HepG2 (cell line): ENCODE results near the gene CHCHD3. TPM values are rescaled to one million over a fixed set of nuclear protein-coding genes. Genes with fewer than 3 reads are reported as not detected.

ENCODE experiments used
- AGO2 ChIP-seq: fragments of 200-400 bp; formaldehyde crosslinking; optimal IDR thresholded peaks from 2 replicates; pipeline ENCODE3; 2017; ENCODE audit warnings: mild to moderate bottlenecking, low read depth, low read length, moderate library complexity
- CENPT ChIP-seq: sonication (generic); formaldehyde crosslinking; IDR thresholded peaks from 2 replicates; pipeline ENCODE4 v1.8.0; 2022; ENCODE audit warnings: low read depth, mild to moderate bottlenecking, moderate library complexity, missing genetic modification reagents
- ETV6 ChIP-seq: sonication (generic); formaldehyde crosslinking; conservative IDR thresholded peaks from 2 replicates; pipeline ENCODE4 v1.4.0; 2020; ENCODE audit warnings: missing genetic modification reagents
- FLYWCH1 ChIP-seq: sonication (generic); formaldehyde crosslinking; IDR thresholded peaks from 2 replicates; pipeline ENCODE4 v1.8.1; 2023; ENCODE audit warnings: mild to moderate bottlenecking, missing genetic modification reagents
- FOXM1 ChIP-seq: sonication (generic); formaldehyde crosslinking; IDR thresholded peaks from 2 replicates; pipeline ENCODE4 v1.5.0; 2020; ENCODE audit warnings: missing genetic modification reagents
- HOXA5 ChIP-seq: sonication (generic); formaldehyde crosslinking; IDR thresholded peaks from 2 replicates; pipeline ENCODE4 v1.4.0; 2020; ENCODE audit warnings: missing genetic modification reagents
- KAT2B ChIP-seq: fragments of 150-350 bp; IDR thresholded peaks from 2 replicates; pipeline ENCODE4 v1.6.1; 2014; ENCODE audit warnings: low read depth, low read length, borderline replicate concordance
- KDM5B ChIP-seq: sonication (generic); formaldehyde crosslinking; IDR thresholded peaks from 2 replicates; pipeline ENCODE4 v1.4.0; 2020; ENCODE audit warnings: missing genetic modification reagents, mild to moderate bottlenecking, borderline replicate concordance
- NFIC ChIP-seq: IDR thresholded peaks from 2 replicates; pipeline ENCODE4 v1.6.1; 2012; ENCODE audit warnings: mild to moderate bottlenecking, low read length, inconsistent platforms
- NFRKB ChIP-seq: fragments of 450-650 bp; IDR thresholded peaks from 2 replicates; pipeline ENCODE4 v1.6.1; 2017
- RFXANK ChIP-seq: IDR thresholded peaks from 2 replicates; pipeline ENCODE4 v1.6.1; 2016
- SIN3A ChIP-seq: IDR thresholded peaks from 2 replicates; pipeline ENCODE4 v1.6.1; 2011; ENCODE audit warnings: low read depth, mild to moderate bottlenecking, control low read depth, low read length, borderline replicate concordance
- TBX3 ChIP-seq: fragments of 450-650 bp; IDR thresholded peaks from 2 replicates; pipeline ENCODE4 v1.6.1; 2017; ENCODE audit warnings: antibody characterized with exemption, mild to moderate bottlenecking, inconsistent platforms, borderline replicate concordance
- TCF7L2 ChIP-seq: IDR thresholded peaks from 2 replicates; pipeline ENCODE4 v1.6.1; 2011; ENCODE audit warnings: mild to moderate bottlenecking, low read depth, low read length, moderate library complexity
- ZBTB20 ChIP-seq: sonication (generic); formaldehyde crosslinking; IDR thresholded peaks from 2 replicates; pipeline ENCODE4 v1.8.1; 2023; ENCODE audit warnings: missing genetic modification reagents, low read depth, mild to moderate bottlenecking, borderline replicate concordance
- ZNF205 ChIP-seq: IDR thresholded peaks from 2 replicates; pipeline ENCODE4 v1.6.1; 2018; ENCODE audit warnings: missing biosample characterization, missing genetic modification reagents
- ZNF350 ChIP-seq: sonication (generic); formaldehyde crosslinking; IDR thresholded peaks from 2 replicates; pipeline ENCODE4 v1.4.0; 2020; ENCODE audit warnings: mild to moderate bottlenecking, low read depth, missing genetic modification reagents, borderline replicate concordance
- ZNF432 ChIP-seq: sonication (generic); formaldehyde crosslinking; IDR thresholded peaks from 2 replicates; pipeline ENCODE4 v1.5.0; 2020; ENCODE audit warnings: missing genetic modification reagents, mild to moderate bottlenecking, borderline replicate concordance
- ZNF747 ChIP-seq: sonication (generic); formaldehyde crosslinking; IDR thresholded peaks from 2 replicates; pipeline ENCODE4 v1.8.1; 2023; ENCODE audit warnings: missing genetic modification reagents, mild to moderate bottlenecking, borderline replicate concordance
- ZNF776 ChIP-seq: sonication (generic); formaldehyde crosslinking; IDR thresholded peaks from 2 replicates; pipeline ENCODE4 v1.4.0; 2020; ENCODE audit warnings: mild to moderate bottlenecking, missing genetic modification reagents
- ZNF891 ChIP-seq: sonication (generic); formaldehyde crosslinking; IDR thresholded peaks from 2 replicates; pipeline ENCODE4 v1.5.0; 2020; ENCODE audit warnings: mild to moderate bottlenecking, missing genetic modification reagents
- polyA plus RNA-seq, 8 experiments: library from polyadenylated mRNA; depleted of rRNA in 3 of 8; stranded (reverse) in 7 of 8; unstranded in 1 of 8; fragments of >200 nt; fragmentation: Illumina TruSeq in 4 of 8; extraction: Trizol in 4 of 8; gene quantifications; 2 replicates each; pipeline versions ENCODE4 v1.2.1 to v1.2.3, GENCODE V29; 2011 to 2016; ENCODE audit warnings: low read depth in 4 of 8, missing spikeins in 1 of 8, mixed read lengths in 1 of 8; ENCODE audit not compliant: insufficient read depth in 1 of 8
- total RNA-seq, 5 experiments: library from RNA; depleted of rRNA; stranded (reverse); fragments of >200 nt; fragmentation: Illumina TruSeq; extraction: Trizol; gene quantifications; 2 replicates each; pipeline ENCODE4 v1.2.3, GENCODE V29; 2016; ENCODE audit warnings: low read depth in 1 of 5
- TF ChIP-seq, protein P1 (sequence below): sonication (generic); formaldehyde crosslinking; IDR thresholded peaks from 2 replicates; pipeline ENCODE4 v1.5.0; 2020; ENCODE audit warnings: mild to moderate bottlenecking, missing genetic modification reagents, moderate library complexity
- TF ChIP-seq, protein P2 (sequence below): sonication (generic); IDR thresholded peaks from 2 replicates; pipeline ENCODE4 v1.6.1; 2016; ENCODE audit warnings: low read depth, borderline replicate concordance
- TF ChIP-seq, protein P3 (sequence below): sonication (generic); formaldehyde crosslinking; IDR thresholded peaks from 2 replicates; pipeline ENCODE4 v1.4.0; 2020; ENCODE audit warnings: missing genetic modification reagents, low read depth, mild to moderate bottlenecking, borderline replicate concordance
- TF ChIP-seq, protein P4 (sequence below): sonication (generic); formaldehyde crosslinking; IDR thresholded peaks from 2 replicates; pipeline ENCODE4 v1.4.0; 2020; ENCODE audit warnings: missing genetic modification reagents, borderline replicate concordance

Gene CHCHD3
- total and polyA plus RNA-seq, 2 of the 13 experiments (the other 11 are each of a cell fraction or from before 2014, with no cell fraction given), result 32.7 to 86.8 TPM

DNA sequence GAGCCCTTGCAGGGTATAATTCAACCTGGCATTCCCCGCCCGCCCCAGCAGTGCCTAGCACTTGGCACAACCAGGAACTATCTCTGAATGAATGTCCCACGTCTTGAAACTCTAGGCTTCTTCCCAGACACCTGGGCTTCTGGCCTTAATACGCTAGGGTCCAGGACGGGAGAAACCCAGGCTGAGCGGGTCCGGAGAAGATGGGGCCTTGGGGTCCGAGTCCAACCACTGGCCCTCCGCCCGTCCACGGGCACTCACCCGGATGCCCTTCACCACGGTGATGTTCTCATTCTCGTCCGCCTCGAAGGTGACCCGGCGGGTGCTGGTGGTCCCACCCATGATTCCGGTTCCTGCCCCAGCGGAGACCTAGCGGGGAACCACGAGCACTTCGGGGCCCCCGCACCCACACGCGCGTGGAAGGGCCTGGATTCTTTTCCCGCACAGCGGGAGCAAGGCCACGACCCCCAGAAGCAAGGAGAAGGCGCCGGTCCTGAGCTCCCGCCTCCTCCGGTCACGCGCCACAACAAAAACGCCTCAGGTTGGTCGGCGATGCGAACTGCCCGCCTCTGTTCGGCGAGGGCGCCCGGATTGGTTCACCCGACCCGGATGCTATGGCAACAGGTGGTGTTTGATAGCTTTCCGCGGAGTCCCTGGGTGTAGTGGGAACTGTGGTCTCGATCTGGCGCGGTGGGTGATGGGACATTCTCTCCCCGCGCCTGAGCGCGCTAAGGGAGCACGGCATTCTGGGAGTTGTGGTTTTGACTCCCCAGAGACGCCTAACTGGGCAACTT lies at the start of gene CHCHD3 (continued):
- TF ChIP-seq TBX3, result no peak; the same call in 1 of the 2 replicates
- TF ChIP-seq ZNF350 (CRISPR knock-in tag), result peak; percentile 77; the same call in 1 of the 2 replicates
- TF ChIP-seq, protein P1, sequence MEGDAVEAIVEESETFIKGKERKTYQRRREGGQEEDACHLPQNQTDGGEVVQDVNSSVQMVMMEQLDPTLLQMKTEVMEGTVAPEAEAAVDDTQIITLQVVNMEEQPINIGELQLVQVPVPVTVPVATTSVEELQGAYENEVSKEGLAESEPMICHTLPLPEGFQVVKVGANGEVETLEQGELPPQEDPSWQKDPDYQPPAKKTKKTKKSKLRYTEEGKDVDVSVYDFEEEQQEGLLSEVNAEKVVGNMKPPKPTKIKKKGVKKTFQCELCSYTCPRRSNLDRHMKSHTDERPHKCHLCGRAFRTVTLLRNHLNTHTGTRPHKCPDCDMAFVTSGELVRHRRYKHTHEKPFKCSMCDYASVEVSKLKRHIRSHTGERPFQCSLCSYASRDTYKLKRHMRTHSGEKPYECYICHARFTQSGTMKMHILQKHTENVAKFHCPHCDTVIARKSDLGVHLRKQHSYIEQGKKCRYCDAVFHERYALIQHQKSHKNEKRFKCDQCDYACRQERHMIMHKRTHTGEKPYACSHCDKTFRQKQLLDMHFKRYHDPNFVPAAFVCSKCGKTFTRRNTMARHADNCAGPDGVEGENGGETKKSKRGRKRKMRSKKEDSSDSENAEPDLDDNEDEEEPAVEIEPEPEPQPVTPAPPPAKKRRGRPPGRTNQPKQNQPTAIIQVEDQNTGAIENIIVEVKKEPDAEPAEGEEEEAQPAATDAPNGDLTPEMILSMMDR (CRISPR knock-in tag), result no peak
- peak; percentile 75; the same call in 1 of the 2 replicates for TF ChIP-seq KDM5B (CRISPR knock-in tag)
- TF ChIP-seq, protein P2, sequence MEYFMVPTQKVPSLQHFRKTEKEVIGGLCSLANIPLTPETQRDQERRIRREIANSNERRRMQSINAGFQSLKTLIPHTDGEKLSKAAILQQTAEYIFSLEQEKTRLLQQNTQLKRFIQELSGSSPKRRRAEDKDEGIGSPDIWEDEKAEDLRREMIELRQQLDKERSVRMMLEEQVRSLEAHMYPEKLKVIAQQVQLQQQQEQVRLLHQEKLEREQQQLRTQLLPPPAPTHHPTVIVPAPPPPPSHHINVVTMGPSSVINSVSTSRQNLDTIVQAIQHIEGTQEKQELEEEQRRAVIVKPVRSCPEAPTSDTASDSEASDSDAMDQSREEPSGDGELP, result peak; percentile 58; the same call in 1 of the 2 replicates
- TF ChIP-seq ZNF205 (CRISPR knock-in tag), result no peak
- peak; percentile 68; the same call in 1 of the 2 replicates for TF ChIP-seq SIN3A
- no peak for TF ChIP-seq NFIC
- TF ChIP-seq ZNF776 (CRISPR knock-in tag), result no peak
- TF ChIP-seq TCF7L2, result no peak
- no peak for TF ChIP-seq HOXA5 (CRISPR knock-in tag)
- no peak for TF ChIP-seq NFRKB
- TF ChIP-seq ZBTB20, result no peak
- TF ChIP-seq RFXANK (CRISPR knock-in tag), result no peak
- no peak for TF ChIP-seq ZNF891 (CRISPR knock-in tag)
- TF ChIP-seq AGO2, result peak; percentile 57
- no peak for TF ChIP-seq FOXM1
- TF ChIP-seq CENPT (CRISPR knock-in tag), result no peak
- no peak for TF ChIP-seq ETV6 (CRISPR knock-in tag)
- TF ChIP-seq, protein P3, sequence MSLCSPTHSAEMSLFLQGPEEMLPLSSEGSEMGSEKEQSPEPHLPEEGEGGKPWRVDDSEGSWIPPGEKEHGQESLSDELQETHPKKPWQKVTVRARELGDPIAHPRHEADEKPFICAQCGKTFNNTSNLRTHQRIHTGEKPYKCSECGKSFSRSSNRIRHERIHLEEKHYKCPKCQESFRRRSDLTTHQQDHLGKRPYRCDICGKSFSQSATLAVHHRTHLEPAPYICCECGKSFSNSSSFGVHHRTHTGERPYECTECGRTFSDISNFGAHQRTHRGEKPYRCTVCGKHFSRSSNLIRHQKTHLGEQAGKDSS (CRISPR knock-in tag), result no peak
- 0 out of 2 replicates have a peak, but pooled peaks have one; percentile 11 for TF ChIP-seq ZNF747 (CRISPR knock-in tag)
- no peak for TF ChIP-seq ZNF432 (CRISPR knock-in tag)
- TF ChIP-seq, protein P4, sequence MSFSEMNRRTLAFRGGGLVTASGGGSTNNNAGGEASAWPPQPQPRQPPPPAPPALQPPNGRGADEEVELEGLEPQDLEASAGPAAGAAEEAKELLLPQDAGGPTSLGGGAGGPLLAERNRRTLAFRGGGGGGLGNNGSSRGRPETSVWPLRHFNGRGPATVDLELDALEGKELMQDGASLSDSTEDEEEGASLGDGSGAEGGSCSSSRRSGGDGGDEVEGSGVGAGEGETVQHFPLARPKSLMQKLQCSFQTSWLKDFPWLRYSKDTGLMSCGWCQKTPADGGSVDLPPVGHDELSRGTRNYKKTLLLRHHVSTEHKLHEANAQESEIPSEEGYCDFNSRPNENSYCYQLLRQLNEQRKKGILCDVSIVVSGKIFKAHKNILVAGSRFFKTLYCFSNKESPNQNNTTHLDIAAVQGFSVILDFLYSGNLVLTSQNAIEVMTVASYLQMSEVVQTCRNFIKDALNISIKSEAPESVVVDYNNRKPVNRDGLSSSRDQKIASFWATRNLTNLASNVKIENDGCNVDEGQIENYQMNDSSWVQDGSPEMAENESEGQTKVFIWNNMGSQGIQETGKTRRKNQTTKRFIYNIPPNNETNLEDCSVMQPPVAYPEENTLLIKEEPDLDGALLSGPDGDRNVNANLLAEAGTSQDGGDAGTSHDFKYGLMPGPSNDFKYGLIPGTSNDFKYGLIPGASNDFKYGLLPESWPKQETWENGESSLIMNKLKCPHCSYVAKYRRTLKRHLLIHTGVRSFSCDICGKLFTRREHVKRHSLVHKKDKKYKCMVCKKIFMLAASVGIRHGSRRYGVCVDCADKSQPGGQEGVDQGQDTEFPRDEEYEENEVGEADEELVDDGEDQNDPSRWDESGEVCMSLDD (CRISPR knock-in tag), result no peak
- no peak for TF ChIP-seq KAT2B
- TF ChIP-seq FLYWCH1 (CRISPR knock-in tag), result no peak
